ENCODE data around the gene KMT5C. TPM values are rescaled to one million over a fixed set of nuclear protein-coding genes. Genes with fewer than 3 reads are reported as not detected.
A peak's percentile ranks its signal among the peaks of the same experiment; 100 is the strongest.

The KMT5C gene
- total and polyA plus RNA-seq, 8 donors, result 12.9 to 27.6 (median 21.8) TPM

GRCh38 chr19:55352040-55352439, 12.4 kb downstream of the KMT5C start:
- DNase-seq, result no peak
- peaks cover 7 to 16% of the 10 kb centered on the region in 2 donors for H3K4me1 ChIP-seq
- TF ChIP-seq, protein P1, sequence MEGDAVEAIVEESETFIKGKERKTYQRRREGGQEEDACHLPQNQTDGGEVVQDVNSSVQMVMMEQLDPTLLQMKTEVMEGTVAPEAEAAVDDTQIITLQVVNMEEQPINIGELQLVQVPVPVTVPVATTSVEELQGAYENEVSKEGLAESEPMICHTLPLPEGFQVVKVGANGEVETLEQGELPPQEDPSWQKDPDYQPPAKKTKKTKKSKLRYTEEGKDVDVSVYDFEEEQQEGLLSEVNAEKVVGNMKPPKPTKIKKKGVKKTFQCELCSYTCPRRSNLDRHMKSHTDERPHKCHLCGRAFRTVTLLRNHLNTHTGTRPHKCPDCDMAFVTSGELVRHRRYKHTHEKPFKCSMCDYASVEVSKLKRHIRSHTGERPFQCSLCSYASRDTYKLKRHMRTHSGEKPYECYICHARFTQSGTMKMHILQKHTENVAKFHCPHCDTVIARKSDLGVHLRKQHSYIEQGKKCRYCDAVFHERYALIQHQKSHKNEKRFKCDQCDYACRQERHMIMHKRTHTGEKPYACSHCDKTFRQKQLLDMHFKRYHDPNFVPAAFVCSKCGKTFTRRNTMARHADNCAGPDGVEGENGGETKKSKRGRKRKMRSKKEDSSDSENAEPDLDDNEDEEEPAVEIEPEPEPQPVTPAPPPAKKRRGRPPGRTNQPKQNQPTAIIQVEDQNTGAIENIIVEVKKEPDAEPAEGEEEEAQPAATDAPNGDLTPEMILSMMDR (IDR thresholded peaks at IDR 0.05), result no peak
- intact Hi-C loops (cut with DNase I), result no loop called here
- no peak overlapping the region for H3K4me3 ChIP-seq
- ATAC-seq, result no peak
- H3K9me3 ChIP-seq, result no peaks in the 10 kb centered on the region
- H3K27ac ChIP-seq, result no peak overlapping the region
- H3K36me3 ChIP-seq, result peaks cover 0 to 6% of the 10 kb centered on the region in 2 donors
- H3K27me3 ChIP-seq, result peaks cover 27 to 72% of the 10 kb centered on the region in 2 donors

DNA sequence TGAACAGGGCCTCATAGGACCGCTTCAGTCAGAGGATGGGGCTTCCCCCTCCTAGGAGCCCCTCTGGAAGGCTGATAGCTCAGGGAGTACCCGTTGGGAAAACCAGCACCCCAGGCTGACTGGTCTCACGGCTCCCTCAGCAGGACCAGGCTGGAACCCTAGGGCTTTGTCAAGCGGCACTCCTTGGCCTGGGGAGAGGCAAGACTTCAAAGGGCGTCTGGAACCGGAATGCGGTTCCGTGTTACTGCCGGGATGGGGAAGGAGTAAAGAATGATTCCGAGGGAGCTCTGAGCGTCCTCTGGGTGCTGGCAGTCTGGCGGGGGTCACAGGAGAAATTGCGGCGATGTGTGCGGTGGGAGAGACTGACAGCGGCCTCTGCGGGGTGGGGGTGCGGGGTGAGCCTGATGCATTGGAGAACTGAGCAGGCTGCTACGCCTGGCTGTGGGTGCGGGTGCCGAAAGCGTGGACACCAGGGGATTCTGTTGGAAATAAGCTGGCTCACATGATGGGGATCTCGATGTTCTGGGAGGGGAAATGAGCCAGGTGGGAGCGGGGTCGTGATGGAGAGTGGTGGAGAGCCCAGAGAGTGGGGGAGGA, 13.0 kb downstream of the KMT5C start:
- Histone ChIP-seq H3K4me3 (no peak overlapping the region), H3K36me3 (peaks cover 0 to under 1% of the 10 kb centered on the region in 2 donors), H3K4me1 (peaks cover 7 to 16% of the 10 kb centered on the region in 2 donors), H3K27ac (no peak overlapping the region), H3K9me3 (no peaks in the 10 kb centered on the region), H3K27me3 (peaks cover 27 to 78% of the 10 kb centered on the region in 2 donors)
- ATAC-seq (no peak), DNase-seq (no peak)
- TF ChIP-seq, protein P1 (IDR thresholded peaks at IDR 0.05), result no peak
- intact Hi-C loops (cut with DNase I), result no loop called here

DNA sequence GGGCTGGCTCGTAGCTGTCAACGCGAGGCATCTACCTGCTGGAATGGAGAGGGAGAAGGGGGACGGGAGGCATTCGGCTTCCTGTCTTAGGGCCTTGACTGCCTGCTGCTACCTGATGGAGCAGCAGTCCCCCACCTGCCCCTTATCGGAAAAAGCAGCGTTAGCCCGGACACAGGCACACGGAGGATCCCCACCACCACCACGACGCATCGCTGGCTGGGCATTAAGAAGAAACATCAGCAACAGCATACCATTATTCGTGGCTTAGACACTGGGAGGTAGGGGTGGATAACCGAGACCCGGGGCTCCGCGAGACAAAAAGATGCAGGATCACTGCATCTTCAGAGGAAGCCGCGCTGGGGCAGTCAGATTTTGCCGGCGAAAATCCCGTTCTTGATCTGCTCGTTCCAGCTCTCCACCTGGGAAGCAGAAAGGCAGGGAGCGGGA, 13.7 kb downstream of the KMT5C start:
- no peak for ATAC-seq
- peaks cover 27 to 85% of the 10 kb centered on the region in 2 donors for H3K27me3 ChIP-seq
- intact Hi-C loops (cut with DNase I), result no loop called here
- H3K4me1 ChIP-seq, result peaks cover 7 to 16% of the 10 kb centered on the region in 2 donors
- peak overlapping the region; percentile 30 to 40 for H3K4me3 ChIP-seq
- TF ChIP-seq, protein P1 (IDR thresholded peaks at IDR 0.05), result no peak
- H3K9me3 ChIP-seq, result no peaks in the 10 kb centered on the region
- no peak overlapping the region for H3K27ac ChIP-seq
- H3K36me3 ChIP-seq, result no peaks in the 10 kb centered on the region
- DNase-seq, result no peak

DNA sequence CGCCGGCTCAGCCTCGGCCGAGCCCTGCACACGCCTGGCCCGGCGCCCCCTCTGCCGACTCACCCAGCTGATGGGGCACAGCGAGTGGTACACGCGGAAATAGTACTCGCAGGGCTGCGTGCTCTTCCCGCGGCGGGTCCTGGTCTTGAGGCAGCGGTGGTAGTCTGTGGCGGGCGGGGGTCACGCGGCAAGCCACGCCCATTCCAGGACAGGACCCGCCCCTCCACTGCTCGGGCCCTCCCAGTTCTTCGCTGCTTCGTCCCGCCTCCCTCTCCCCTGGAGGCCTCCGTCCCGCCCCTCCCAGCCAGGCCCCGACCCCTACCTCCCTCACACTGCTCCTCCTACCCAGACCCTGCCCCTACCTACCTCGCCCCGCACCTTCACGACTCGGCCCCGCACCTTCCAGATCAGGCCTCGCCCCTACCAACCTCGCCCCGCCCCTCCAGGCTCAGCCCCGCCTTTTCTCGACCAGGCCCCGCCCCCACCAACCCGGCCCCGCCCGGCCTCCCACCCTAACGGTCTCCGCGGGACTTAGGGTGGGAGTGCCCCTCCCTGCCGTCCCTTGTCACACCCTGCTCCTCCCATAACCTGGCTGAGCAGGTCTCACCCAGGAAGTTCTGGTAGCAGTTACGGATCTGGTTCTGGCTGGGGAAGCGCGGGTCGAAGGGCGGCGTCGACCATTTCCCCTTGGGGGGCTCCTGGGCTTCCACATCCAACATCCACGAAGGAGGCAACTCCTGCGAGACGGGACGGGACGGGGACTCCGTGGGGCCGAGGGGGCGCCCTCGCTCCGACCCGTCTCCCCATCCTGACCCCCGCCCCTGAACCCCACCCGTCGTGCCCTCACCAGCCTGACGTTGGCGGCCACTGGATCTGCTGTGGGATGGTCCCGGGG, 14.4 kb downstream of the KMT5C start:
- TF ChIP-seq, protein P1 (IDR thresholded peaks at IDR 0.05), result no peak
- peak in 2 of 4 donors; percentile 74 to 91 for DNase-seq
- ATAC-seq, result peak; percentile 96
- Histone ChIP-seq H3K9me3 (no peaks in the 10 kb centered on the region), H3K27me3 (peaks cover 27 to 89% of the 10 kb centered on the region in 2 donors), H3K27ac (no peak overlapping the region), H3K4me3 (peak overlapping the region; percentile 30 to 40), H3K36me3 (no peaks in the 10 kb centered on the region), H3K4me1 (peaks cover 7 to 16% of the 10 kb centered on the region in 2 donors)
- intact Hi-C loops (cut with DNase I), result no loop called here

- no peak for ATAC-seq
- intact Hi-C loops (cut with DNase I), result no loop called here
- Histone ChIP-seq H3K27me3 (peaks cover 27 to 89% of the 10 kb centered on the region in 2 donors), H3K36me3 (no peaks in the 10 kb centered on the region), H3K9me3 (no peaks in the 10 kb centered on the region), H3K27ac (no peak within 1 kb of the TSS), H3K4me3 (peak within 1 kb of the TSS; percentile 30 to 40), H3K4me1 (peaks cover 7 to 16% of the 10 kb centered on the region in 2 donors)
- DNase-seq, result peak in 1 of 4 donors; percentile 81
- TF ChIP-seq, protein P1 (IDR thresholded peaks at IDR 0.05), result no peak
These were observed 15.1 kb downstream of the KMT5C start, which contains the start of gene COX6B2 for GRCh38 chr19:55354698-55355212. TSS of gene COX6B2 (minus strand) at chr19:55354719. CDS start at chr19:55354521, 198 bp downstream.
